OCI-LY7 (cell line): Measurements from ENCODE around the gene PET100. TPM values are rescaled to one million over a fixed set of nuclear protein-coding genes. Genes with fewer than 3 reads are reported as not detected.

Source experiments
- BruUV-seq: library from RNA; stranded (reverse); fragments of 400-500 nt; replicated peaks from 2 replicates; lab custom pipeline; 2021; lab: Mats Ljungman, UMichigan
- CTCF ChIA-PET: fragments of 300-600 bp; sonication (Branson Sonifier 250); formaldehyde crosslinking; loops from one replicate; lab custom pipeline; 2022; ENCODE audit warnings: antibody characterized with exemption; ENCODE audit not compliant: unreplicated experiment; lab: Charles Lee
- POLR2A ChIA-PET: fragments of 300-600 bp; sonication (Branson Sonifier 250); formaldehyde crosslinking; loops from one replicate; lab custom pipeline; 2022; ENCODE audit warnings: antibody characterized with exemption; lab: Charles Lee
- DNase-seq: peaks from one replicate; pipeline ENCODE4 v3.0.0-alpha.2; 2015; ENCODE audit warnings: low spot score
- H2AFZ ChIP-seq: fragments of 200-600 bp; sonication (generic), shearing (Covaris generic); 2 replicates; pipeline ENCODE4 v1.6.1; 2014; ENCODE audit warnings: mild to moderate bottlenecking, antibody characterized with exemption, low read length, moderate library complexity
- H3K27ac ChIP-seq: fragments of 200-600 bp; sonication (generic); 2 replicates; pipeline ENCODE4 v1.5.1; 2014; ENCODE audit warnings: mixed run types, low read depth, mild to moderate bottlenecking, moderate library complexity, low read length, inconsistent platforms; ENCODE audit not compliant: poor library complexity, severe bottlenecking
- H3K36me3 ChIP-seq: fragments of 200-600 bp; sonication (generic); 2 replicates; pipeline ENCODE4 v1.6.1; 2014; ENCODE audit warnings: mild to moderate bottlenecking, antibody characterized with exemption, low read length, moderate library complexity, mixed read lengths; ENCODE audit not compliant: insufficient read depth
- H3K4me1 ChIP-seq: fragments of 200-600 bp; sonication (generic); 2 replicates; pipeline ENCODE4 v1.5.1; 2014; ENCODE audit warnings: mild to moderate bottlenecking, low read length; ENCODE audit not compliant: insufficient read depth, poor library complexity, severe bottlenecking
- H3K4me2 ChIP-seq: fragments of 200-600 bp; sonication (generic); 2 replicates; pipeline ENCODE4 v1.6.1; 2014; ENCODE audit warnings: mild to moderate bottlenecking, low read length
- H3K4me3 ChIP-seq: fragments of 200-600 bp; sonication (generic); 2 replicates; pipeline ENCODE4 v1.5.1; 2014; ENCODE audit warnings: mild to moderate bottlenecking, low read depth, low read length; ENCODE audit not compliant: poor library complexity, severe bottlenecking
- H3K79me2 ChIP-seq: fragments of 200-600 bp; sonication (generic); 2 replicates; pipeline ENCODE4 v1.6.1; 2016; ENCODE audit warnings: low read depth, mild to moderate bottlenecking, low read length, moderate library complexity, mixed read lengths; ENCODE audit not compliant: insufficient read depth
- H3K9me2 ChIP-seq: fragments of 200-600 bp; sonication (generic); 2 replicates; pipeline ENCODE4 v1.6.1; 2016; ENCODE audit warnings: mild to moderate bottlenecking, low read length, mixed read lengths; ENCODE audit not compliant: insufficient read depth
- H3K9me3 ChIP-seq: fragments of 200-600 bp; sonication (generic); 2 replicates; pipeline ENCODE4 v1.6.1; 2014; ENCODE audit warnings: mild to moderate bottlenecking, mixed run types, low read length, mixed read lengths
- H4K20me1 ChIP-seq: fragments of 200-600 bp; sonication (generic); 2 replicates; pipeline ENCODE4 v1.6.1; 2014; ENCODE audit warnings: mild to moderate bottlenecking, antibody characterized with exemption, low read length, moderate library complexity, mixed read lengths; ENCODE audit not compliant: insufficient read depth
- EZH2phosphoT487 ChIP-seq: fragments of 200-600 bp; sonication (generic); IDR thresholded peaks from 2 replicates; pipeline ENCODE4 v1.6.1; 2018; ENCODE audit warnings: low read depth, borderline replicate concordance, mild to moderate bottlenecking, mixed run types, antibody characterized with exemption, low read length, moderate library complexity, mixed read lengths
- intact Hi-C: fragments of 100-400 bp; cut with micrococcal nuclease; formaldehyde crosslinking; loops from one replicate; pipeline ENCODE4 v1.10.0; 2022; ENCODE audit not compliant: unreplicated experiment
- total RNA-seq, 2 experiments: library from RNA; depleted of rRNA in 1 of 2; stranded (reverse); fragments of >200 nt in 1 of 2; shearing (Covaris generic) in 1 of 2; gene quantifications; 2 replicates each; pipeline ENCODE4 v1.2.3, GENCODE V29; 2014 to 2022
- TF ChIP-seq, protein P1 (sequence below): fragments of 200-600 bp; sonication (generic); conservative IDR thresholded peaks from 2 replicates; pipeline ENCODE4 v1.5.1; 2014; ENCODE audit warnings: mild to moderate bottlenecking, antibody characterized with exemption, low read length, moderate library complexity, mixed read lengths

Gene PET100
- total RNA-seq, 2 experiments from 2014 or later = 48.8 to 118 TPM

DNA sequence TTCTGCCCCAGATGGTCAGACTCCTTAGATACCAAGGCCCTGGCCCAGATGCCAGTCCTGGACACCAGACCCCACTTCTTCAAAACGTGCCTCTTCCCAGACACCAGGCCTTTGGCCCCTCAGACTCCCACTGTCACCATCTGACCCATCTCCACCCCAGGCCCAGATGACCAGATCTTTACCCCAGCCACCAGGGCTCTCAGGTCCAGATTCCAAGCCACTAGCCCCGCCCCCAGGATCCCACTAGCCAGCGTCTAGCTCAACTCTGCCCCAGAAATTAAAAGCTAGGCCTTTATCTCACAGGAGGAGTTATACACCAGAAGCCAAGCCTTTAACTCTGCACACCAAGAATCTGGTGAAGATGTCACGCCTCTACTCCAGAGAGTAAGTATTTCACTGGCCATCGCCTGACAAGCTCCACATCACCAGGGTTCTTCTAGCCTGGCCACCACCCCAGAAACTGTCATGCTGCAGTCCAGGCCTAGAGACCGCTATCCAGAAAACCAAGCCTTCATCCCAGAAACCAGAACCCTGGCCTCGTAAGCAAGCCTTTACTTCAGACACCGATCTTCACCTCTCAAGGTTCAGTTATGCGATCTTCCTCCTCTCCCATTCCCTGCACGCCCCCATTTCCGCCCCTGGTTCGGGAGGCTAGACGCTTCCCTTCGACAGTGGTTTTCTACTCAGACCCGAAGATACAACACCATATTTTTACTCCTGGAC lies 843 bp upstream of the PET100 start:
- intact Hi-C loops = no loop called here
- Histone ChIP-seq H3K4me1 (peaks cover 15% of the 10 kb centered on the region), H3K9me3 (no peaks in the 10 kb centered on the region), H3K27ac (no peak overlapping the region), H3K79me2 (peaks cover 33% of the 10 kb centered on the region), H3K9me2 (no peaks in the 10 kb centered on the region), H3K4me2 (peak overlapping the region; percentile 83), H2AFZ (peak overlapping the region; percentile 24; the same call in 1 of the 2 replicates), H4K20me1 (0 out of 2 replicates have a peak, but pooled peaks cover 6% of the 10 kb centered on the region), H3K36me3 (peaks cover 26% of the 10 kb centered on the region; the same call in 1 of the 2 replicates), H3K4me3 (peak overlapping the region; percentile 92)
- TSS peak; percentile 93 for BruUV-seq
- TF ChIP-seq, protein P1, sequence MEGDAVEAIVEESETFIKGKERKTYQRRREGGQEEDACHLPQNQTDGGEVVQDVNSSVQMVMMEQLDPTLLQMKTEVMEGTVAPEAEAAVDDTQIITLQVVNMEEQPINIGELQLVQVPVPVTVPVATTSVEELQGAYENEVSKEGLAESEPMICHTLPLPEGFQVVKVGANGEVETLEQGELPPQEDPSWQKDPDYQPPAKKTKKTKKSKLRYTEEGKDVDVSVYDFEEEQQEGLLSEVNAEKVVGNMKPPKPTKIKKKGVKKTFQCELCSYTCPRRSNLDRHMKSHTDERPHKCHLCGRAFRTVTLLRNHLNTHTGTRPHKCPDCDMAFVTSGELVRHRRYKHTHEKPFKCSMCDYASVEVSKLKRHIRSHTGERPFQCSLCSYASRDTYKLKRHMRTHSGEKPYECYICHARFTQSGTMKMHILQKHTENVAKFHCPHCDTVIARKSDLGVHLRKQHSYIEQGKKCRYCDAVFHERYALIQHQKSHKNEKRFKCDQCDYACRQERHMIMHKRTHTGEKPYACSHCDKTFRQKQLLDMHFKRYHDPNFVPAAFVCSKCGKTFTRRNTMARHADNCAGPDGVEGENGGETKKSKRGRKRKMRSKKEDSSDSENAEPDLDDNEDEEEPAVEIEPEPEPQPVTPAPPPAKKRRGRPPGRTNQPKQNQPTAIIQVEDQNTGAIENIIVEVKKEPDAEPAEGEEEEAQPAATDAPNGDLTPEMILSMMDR = no peak
- TF ChIP-seq EZH2phosphoT487 = no peak
- DNase-seq = no peak
- ChIA-PET POLR2A (interaction anchor here (1.6 kb wide), 2 partner anchors 9 to 23 kb away, joined by 6 to 10 read pairs; no protein-coding TSS in a partner anchor), CTCF (no interaction called here)

DNA sequence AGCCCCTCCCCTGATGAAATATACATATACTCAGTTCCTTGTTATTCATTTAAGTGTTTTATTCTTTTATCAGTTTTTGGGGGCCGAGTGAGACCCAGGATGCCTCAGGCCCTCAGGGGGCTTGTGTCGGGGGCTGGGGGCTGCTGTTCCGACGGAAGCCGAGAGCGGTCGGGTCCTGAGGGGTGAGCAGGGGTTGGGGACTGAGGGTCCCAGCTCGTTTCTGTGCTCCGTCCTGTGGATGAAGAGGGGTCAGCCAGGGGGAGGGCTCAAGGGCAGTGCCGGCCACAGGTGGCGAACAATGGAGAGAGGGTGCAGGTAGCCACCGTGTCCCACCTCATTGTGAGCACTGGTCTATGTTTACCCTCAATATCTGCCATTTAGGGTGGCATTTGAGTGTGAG lies 2.0 kb downstream of the PET100 start:
- Histone ChIP-seq H3K36me3 (peaks cover 16% of the 10 kb centered on the region; the same call in 1 of the 2 replicates), H3K4me1 (peaks cover 21% of the 10 kb centered on the region), H4K20me1 (0 out of 2 replicates have a peak, but pooled peaks cover 6% of the 10 kb centered on the region), H3K4me3 (no peak overlapping the region), H3K9me3 (no peaks in the 10 kb centered on the region), H2AFZ (no peak overlapping the region), H3K9me2 (no peaks in the 10 kb centered on the region), H3K79me2 (peaks cover 33% of the 10 kb centered on the region), H3K4me2 (no peak overlapping the region), H3K27ac (no peak overlapping the region)
- intact Hi-C loops = no loop called here
- POLR2A ChIA-PET = interaction anchor here (0.5 kb wide), 1 partner anchor 422 kb away, joined by 3 read pairs; no protein-coding TSS in a partner anchor
- CTCF ChIA-PET = no interaction called here
- BruUV-seq = no TSS peak
- no peak for DNase-seq
- TF ChIP-seq, protein P1 = no peak
- TF ChIP-seq EZH2phosphoT487 = no peak
